GM18909 (cell line): ENCODE results near the gene HES5.
A peak's percentile ranks its signal among the peaks of the same experiment; 100 is the strongest.

Source experiments
- ATAC-seq: cut with Tn5 transposase; IDR thresholded peaks from one replicate; pipeline ENCODE4 v1.9.1; 2021; ENCODE audit warnings: mild to moderate bottlenecking; ENCODE audit not compliant: unreplicated experiment, poor library complexity

The HES5 gene

DNA sequence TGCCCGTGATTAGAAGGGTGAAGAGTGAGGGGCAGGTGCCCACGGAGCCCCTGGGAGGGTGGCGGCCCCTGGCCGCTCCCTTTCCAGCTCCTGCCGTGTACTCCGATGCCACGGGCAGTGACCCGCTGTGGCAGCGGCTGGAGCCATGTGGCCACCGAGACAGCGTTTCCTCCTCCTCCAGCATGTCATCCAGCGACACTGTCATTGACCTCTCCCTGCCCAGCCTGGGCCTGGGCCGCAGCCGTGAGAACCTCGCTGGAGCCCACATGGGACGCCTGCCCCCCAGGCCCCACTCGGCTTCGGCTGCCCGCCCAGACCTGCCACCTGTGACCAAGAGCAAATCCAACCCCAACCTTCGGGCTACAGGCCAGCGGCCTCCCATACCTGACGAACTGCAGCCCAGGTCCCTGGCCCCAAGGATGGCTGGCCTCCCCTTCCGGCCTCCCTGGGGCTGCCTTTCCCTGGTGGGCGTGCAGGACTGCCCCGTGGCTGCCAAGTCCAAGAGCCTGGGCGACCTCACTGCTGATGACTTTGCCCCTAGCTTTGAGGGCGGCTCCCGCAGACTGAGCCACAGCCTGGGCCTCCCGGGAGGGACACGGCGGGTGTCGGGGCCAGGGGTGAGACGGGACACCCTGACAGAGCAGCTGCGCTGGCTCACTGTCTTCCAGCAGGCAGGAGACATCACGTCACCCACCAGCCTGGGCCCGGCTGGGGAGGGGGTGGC lies 25.7 kb downstream of the HES5 start:
- no peak for ATAC-seq

DNA sequence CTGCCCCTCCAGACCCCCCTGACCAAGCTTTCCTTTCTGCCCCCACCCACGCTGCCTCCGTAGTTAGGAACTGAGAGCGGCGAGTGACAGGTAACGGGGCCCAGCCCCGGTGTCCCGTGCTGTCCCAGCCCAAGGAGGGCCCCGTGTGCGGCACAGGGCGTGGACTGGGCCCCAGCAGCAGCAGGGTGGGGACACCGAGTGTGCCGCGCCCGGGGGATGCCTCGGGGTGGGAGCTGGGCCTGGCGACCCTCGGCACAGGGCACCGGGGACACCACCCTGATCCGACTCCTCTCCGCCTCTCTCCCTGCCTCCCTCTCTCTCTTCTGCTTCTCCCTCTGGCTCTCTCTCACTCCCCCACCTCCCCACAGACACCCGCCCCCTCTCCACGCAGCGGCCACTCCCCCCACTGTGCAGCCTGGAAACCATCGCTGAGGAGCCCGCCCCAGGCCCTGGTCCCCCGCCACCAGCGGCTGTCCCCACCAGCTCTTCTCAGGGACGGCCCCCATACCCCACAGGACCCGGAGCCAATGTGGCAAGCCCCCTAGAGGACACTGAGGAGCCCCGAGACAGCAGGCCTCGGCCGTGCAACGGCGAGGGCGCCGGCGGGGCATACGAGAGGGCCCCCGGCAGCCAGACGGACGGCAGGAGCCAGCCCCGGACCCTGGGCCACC lies 26.4 kb downstream of the HES5 start:
- no peak for ATAC-seq

- ATAC-seq, result no peak
These were observed 27.2 kb downstream of the HES5 start for GRCh38 chr1:2502661-2503553.

- ATAC-seq, result no peak
These were observed 27.9 kb downstream of the HES5 start for GRCh38 chr1:2502210-2502609.

- no peak for ATAC-seq
These were observed 28.3 kb downstream of the HES5 start for GRCh38 chr1:2501820-2502119.

DNA sequence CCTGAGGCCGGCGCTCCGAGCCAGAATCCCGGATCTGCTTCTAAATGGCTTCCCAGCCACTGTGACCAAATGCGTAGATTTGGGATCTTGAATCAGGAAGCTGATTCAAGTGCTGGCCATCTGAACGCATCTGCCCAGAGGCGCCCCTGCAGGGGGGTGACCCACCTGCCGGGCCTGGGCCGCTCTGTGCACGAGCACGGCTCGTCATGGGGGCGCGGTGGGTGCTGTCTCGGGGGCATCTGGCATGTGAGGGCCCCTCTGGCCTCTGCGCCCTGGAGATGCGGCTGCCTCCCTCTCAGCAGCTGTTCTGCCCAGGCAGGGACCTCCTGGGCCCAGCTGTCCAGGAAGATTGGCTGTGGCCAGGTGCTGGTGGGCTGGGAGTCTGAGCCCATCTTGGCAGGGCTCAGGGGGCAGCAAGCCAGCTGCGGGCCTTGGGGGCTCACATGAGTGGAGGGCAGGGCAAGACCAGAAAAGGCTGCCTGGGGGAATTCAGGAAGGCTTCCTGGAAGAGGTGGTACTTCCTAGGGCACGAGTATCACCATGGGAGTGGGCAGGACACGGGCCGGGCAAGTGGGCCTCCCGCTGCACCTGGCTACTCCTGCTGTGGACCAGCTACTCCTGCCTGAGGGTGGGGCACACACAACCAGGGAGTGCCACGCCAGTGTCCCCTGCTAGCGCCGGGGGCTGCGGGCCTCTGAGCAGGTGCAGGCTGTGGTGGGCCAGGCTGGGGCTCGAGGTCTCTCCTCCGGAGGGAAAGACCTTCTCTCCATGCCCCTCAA lies 28.8 kb downstream of the HES5 start:
- no peak for ATAC-seq

- no peak for ATAC-seq
These were observed 30.0 kb downstream of the HES5 start for GRCh38 chr1:2499986-2500596.

DNA sequence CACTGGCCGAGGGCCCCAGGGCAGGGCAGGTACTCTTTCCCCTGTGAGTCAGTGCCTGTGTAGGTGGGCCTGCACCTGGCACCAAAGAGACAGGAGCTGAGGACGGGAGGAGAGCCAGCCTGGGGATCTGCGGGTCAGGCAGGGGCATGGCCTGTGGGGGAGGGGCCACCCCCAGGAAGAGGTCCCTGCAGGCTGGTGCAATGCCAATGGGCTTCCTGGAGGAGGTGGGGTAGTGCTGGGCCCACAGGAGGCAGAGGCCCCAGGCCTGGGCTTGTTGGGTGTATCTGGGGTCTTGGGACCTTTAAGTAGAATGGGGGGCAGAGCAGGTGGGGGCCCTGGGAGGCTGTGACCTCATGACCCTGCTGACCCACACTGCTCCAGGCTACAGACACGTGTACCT lies 30.8 kb downstream of the HES5 start:
- no peak for ATAC-seq

DNA sequence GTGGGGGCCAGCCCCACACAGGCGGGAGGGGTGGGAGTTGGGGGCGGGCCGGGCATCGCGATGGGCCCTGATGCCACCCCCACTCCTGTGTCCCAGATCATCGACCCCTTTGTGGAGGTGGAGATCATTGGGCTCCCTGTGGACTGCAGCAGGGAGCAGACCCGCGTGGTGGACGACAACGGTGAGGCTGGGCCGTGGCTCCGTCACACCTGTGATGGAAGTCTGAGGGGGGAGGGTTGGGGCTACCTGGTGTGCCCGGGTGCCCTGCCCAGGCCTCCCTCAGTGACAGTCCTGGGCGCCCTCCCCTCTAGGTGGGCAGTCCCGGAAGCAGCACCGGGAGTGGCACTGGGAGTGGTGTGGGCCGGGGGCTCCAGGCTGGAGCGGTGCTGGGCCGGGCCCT lies 31.4 kb downstream of the HES5 start:
- ATAC-seq, result no peak

GRCh38 chr1:2497891-2498290 lies 32.2 kb downstream of the HES5 start:
- no peak for ATAC-seq

- no peak for ATAC-seq
These were observed 33.3 kb downstream of the HES5 start for GRCh38 chr1:2496746-2497145.

- peak; percentile 51 for ATAC-seq
These were observed 33.9 kb downstream of the HES5 start for GRCh38 chr1:2496087-2496622.

GRCh38 chr1:2495546-2495945 lies 34.5 kb downstream of the HES5 start:
- ATAC-seq, result no peak

DNA sequence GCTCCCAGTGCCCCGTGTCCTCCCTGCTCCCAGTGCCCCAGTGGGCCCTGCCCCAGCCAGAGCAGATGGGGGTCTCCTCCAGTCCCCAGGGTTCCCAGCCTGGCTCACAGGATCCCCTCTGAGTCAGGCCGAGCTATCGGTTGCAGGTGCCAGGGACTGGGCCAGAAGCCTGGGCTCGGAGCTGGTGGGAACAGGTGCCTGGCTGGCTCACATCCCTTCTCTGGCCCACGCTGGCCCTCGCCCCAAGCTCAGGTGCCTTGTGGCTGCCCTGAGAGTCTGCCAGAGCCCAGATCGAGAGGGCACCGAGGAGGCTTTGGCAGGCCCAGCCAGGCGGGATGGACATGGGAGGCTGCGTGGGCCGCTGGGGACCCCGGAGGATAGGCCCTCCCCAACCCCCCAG lies 35.0 kb downstream of the HES5 start:
- ATAC-seq, result no peak

- ATAC-seq, result no peak
These were observed 35.8 kb downstream of the HES5 start for GRCh38 chr1:2494323-2494693.

GRCh38 chr1:2493691-2494322 lies 36.3 kb downstream of the HES5 start:
- ATAC-seq, result no peak

DNA sequence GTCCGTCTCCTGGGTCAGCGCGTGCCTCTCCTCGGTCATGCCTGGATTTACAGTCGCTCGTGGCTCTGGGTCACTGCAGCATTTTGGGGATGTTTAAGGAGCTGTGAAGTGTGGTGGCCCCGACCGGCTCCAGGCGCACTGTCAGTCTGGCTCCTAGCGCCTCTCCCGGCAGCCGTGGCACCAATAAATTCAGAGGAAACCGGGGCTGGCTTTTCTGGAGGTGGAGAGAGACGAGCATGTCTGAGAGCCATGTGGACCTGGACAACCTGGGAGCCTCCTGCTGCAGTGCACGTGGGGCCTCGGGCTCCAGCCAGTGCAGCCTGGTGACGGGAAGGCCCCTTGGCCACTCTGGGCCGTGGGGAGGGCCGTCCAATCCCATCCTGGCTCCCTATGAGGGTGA lies 36.8 kb downstream of the HES5 start:
- no peak for ATAC-seq

- no peak for ATAC-seq
These were observed 38.0 kb downstream of the HES5 start for GRCh38 chr1:2492091-2492490.

- ATAC-seq, result no peak
These were observed 40.4 kb downstream of the HES5 start for GRCh38 chr1:2489615-2490014.

- ATAC-seq, result no peak
These were observed 41.4 kb downstream of the HES5 start for GRCh38 chr1:2488688-2489087.
